AG04449 (cell line): Measurements from ENCODE around the gene ETS2.

Experiments used
- CTCF ChIA-PET: fragments of 350-600 bp; formaldehyde crosslinking; extraction: SDS; loops from one replicate; lab custom pipeline; 2021; ENCODE audit warnings: antibody characterized with exemption; lab: Yijun Ruan, JAX
- POLR2A ChIA-PET: fragments of 400-600, 350-600 bp; formaldehyde crosslinking; extraction: SDS; loops from one replicate; lab custom pipeline; 2020; ENCODE audit warnings: antibody characterized with exemption, inconsistent platforms; lab: Yijun Ruan, JAX
- DNase-seq: peaks from one replicate; pipeline ENCODE4 v3.0.0-alpha.2; 2010; ENCODE audit warnings: low read depth, low spot score
- H3K4me3 ChIP-seq: 2 replicates; pipeline ENCODE4 v1.5.1; 2011; ENCODE audit warnings: low read depth, mild to moderate bottlenecking, control low read depth, low read length
- CTCF ChIP-seq: IDR thresholded peaks from one replicate; pipeline ENCODE4 v1.5.1; 2011; ENCODE audit warnings: mild to moderate bottlenecking, moderate library complexity, low read length, control low read depth, inconsistent platforms; ENCODE audit not compliant: insufficient read depth; ENCODE audit errors: missing control alignments

The ETS2 gene

GRCh38 chr21:38795475-38795874, 10.3 kb upstream of the ETS2 start:
- H3K4me3 ChIP-seq, result no peak overlapping the region
- DNase-seq, result no peak
- ChIA-PET POLR2A (no interaction called here), CTCF (interaction anchor here (1.3 to 2.7 kb wide), 2 partner anchors 8 to 9 kb away, joined by 3 to 13 read pairs; no protein-coding TSS in a partner anchor)
- no peak for TF ChIP-seq CTCF

GRCh38 chr21:38796424-38796823, 9.3 kb upstream of the ETS2 start:
- TF ChIP-seq CTCF, result no peak
- H3K4me3 ChIP-seq, result no peak overlapping the region
- ChIA-PET CTCF (interaction anchor here (0.8 to 2.7 kb wide), 3 partner anchors 8 to 21 kb away, joined by 3 to 13 read pairs (median 3); no protein-coding TSS in a partner anchor), POLR2A (no interaction called here)
- DNase-seq, result no peak

GRCh38 chr21:38797470-38797869, 8.3 kb upstream of the ETS2 start:
- CTCF ChIA-PET, result interaction anchor here (2.7 kb wide), 1 partner anchor 10 kb away, joined by 13 read pairs; no protein-coding TSS in a partner anchor
- no peak for DNase-seq
- POLR2A ChIA-PET, result no interaction called here
- no peak overlapping the region for H3K4me3 ChIP-seq
- TF ChIP-seq CTCF, result no peak

GRCh38 chr21:38798081-38798480, 7.6 kb upstream of the ETS2 start:
- no peak for DNase-seq
- no peak overlapping the region for H3K4me3 ChIP-seq
- ChIA-PET CTCF (interaction anchor here (2.7 kb wide), 1 partner anchor 11 kb away, joined by 13 read pairs; no protein-coding TSS in a partner anchor), POLR2A (no interaction called here)
- no peak for TF ChIP-seq CTCF

GRCh38 chr21:38798481-38798882, 7.2 kb upstream of the ETS2 start:
- CTCF ChIA-PET, result no interaction called here
- no peak for TF ChIP-seq CTCF
- POLR2A ChIA-PET, result no interaction called here
- no peak overlapping the region for H3K4me3 ChIP-seq
- no peak for DNase-seq

- H3K4me3 ChIP-seq, result no peak overlapping the region
- ChIA-PET CTCF (interaction anchor here (1.0 kb wide), 1 partner anchor 65 kb away, joined by 4 read pairs; no protein-coding TSS in a partner anchor), POLR2A (no interaction called here)
- TF ChIP-seq CTCF, result no peak
- no peak for DNase-seq
Observed at GRCh38 chr21:38800046-38800758, 5.5 kb upstream of the ETS2 start.
